Astrocyte of the spinal cord (primary cell): Measurements from ENCODE around the gene PI16.

Source experiments
- DNase-seq: peaks from one replicate; pipeline ENCODE4 v3.0.0; 2011; ENCODE audit warnings: low read depth, low spot score
- H3K4me3 ChIP-seq: 2 replicates; pipeline ENCODE4 v1.5.1; 2011; ENCODE audit warnings: low read depth, mild to moderate bottlenecking, low read length, moderate library complexity
- in situ Hi-C: cut with HindIII; loops from 2 replicates; pipeline ENCODE4 v1.10.0; 2017; ENCODE audit warnings: low sequenced_read_pairs
- TF ChIP-seq, protein P1 (sequence below): IDR thresholded peaks from 2 replicates; pipeline ENCODE4 v1.5.1; 2012; ENCODE audit warnings: low read depth, mild to moderate bottlenecking, low read length, inconsistent platforms

Gene PI16

DNA sequence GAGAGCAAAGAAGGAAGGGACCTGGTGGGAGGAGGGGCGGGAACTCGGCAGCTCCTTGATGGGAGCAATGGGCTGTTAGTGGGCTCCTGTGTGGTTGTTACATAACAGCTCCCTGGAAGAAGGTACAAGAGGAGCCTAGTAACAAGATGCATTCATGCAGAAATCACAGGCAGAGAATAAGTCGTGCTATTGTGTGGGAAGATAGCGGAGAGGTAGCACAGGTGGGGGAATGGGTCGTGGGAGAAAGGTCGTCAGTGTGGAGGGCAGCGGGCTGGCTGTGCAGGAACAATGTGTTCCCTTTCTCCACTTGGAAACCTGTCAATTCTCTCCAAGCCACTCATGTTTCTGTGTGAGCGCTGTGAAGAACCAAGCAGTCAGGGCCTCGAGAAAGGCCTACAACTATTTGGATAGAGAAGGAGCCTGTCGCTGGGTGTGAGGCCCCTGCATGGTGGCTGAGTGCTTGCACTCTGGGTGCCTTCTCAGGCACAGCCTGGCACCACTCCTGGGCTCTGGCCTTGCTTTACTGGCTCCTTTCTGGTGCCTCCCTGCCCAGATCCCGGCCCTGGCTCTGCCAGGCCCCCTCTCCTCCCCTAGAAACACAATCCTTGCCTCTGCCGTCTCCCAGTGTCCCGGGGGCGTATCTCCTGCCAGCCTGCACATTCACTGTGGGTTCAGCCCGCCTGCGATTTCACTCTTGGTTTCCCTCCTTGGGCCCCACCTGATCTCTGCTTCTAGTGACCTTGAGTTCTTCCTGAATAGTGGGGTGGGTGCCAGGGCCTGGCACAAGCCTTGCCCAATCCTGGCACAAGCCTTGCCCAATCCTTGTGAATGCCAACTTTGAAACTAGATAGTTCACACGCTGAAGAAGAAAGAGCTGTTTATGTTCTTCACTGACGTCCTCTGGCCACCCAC lies 43.5 kb downstream of the PI16 start:
- in situ Hi-C loops: no loop called here
- DNase-seq: no peak
- TF ChIP-seq, protein P1, sequence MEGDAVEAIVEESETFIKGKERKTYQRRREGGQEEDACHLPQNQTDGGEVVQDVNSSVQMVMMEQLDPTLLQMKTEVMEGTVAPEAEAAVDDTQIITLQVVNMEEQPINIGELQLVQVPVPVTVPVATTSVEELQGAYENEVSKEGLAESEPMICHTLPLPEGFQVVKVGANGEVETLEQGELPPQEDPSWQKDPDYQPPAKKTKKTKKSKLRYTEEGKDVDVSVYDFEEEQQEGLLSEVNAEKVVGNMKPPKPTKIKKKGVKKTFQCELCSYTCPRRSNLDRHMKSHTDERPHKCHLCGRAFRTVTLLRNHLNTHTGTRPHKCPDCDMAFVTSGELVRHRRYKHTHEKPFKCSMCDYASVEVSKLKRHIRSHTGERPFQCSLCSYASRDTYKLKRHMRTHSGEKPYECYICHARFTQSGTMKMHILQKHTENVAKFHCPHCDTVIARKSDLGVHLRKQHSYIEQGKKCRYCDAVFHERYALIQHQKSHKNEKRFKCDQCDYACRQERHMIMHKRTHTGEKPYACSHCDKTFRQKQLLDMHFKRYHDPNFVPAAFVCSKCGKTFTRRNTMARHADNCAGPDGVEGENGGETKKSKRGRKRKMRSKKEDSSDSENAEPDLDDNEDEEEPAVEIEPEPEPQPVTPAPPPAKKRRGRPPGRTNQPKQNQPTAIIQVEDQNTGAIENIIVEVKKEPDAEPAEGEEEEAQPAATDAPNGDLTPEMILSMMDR: no peak
- H3K4me3 ChIP-seq: no peak overlapping the region

DNA sequence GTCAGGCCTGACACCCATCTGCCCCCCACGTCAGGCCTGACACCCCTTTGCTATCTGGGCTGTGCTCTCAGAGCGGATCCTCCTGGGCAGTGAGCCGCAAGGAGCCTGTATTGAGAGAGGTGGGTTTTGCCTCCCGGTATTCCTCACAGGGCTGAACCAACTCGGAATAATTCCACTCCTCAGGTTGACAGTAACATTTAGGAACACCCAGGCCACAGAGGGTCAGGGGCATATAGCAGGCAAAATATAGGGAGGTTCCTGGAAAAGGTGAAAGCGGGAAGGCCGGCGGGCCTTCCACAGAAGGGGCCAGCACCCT lies 44.1 kb downstream of the PI16 start:
- H3K4me3 ChIP-seq: no peak overlapping the region
- TF ChIP-seq, protein P1: no peak
- DNase-seq: no peak
- in situ Hi-C loops: no loop called here

DNA sequence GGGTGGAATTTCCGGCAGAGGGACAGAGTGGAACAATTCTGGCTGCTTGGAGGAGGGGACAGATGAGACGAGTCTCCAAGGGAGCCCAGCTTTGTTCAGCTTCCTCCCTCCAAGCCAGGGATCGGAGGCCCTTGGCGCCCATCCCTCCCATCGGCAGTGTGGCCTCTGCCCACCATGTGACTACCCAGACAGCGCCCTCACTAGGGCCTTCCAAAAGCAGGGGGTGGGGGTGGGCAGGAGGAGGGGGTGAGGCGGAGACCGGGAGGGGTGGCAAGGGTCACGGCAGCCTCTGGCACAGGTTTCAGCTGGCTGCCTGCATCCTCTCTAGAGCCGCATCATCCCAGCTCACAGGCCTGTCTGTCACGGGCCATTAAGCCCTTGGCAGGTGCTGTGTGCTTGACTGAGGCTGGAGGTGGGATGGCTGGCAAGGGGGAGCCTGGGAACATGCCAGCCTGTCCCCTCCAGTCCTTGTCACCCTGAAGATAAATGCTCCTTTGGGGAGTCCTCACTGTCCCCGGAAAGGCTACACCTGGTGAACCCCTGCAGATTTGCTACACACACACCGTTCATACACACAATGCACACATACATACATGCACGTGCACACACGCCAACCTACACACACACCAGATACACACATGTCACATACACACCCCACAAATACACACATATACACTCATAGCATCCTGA lies 44.7 kb downstream of the PI16 start:
- TF ChIP-seq, protein P1: no peak
- DNase-seq: no peak
- in situ Hi-C loops: no loop called here
- no peak overlapping the region for H3K4me3 ChIP-seq

GRCh38 chr6:36999751-37000125 lies 45.2 kb downstream of the PI16 start:
- DNase-seq: no peak
- H3K4me3 ChIP-seq: no peak overlapping the region
- in situ Hi-C loops: no loop called here
- TF ChIP-seq, protein P1: no peak

GRCh38 chr6:37004044-37004980 lies 49.8 kb downstream of the PI16 start:
- in situ Hi-C loops: no loop called here

More at GRCh38 chr6:37004044-37004980, 49.8 kb downstream of the PI16 start:
- no peak for DNase-seq
- no peak overlapping the region for H3K4me3 ChIP-seq
- TF ChIP-seq, protein P1: no peak
